SK-N-MC (cell line): ENCODE measurements around the gene KIF11.

Experiments
- DNase-seq: peaks from one replicate; pipeline ENCODE4 v3.0.0-alpha.2; 2011; ENCODE audit warnings: low read depth, low spot score
- H3K27ac ChIP-seq: fragments of 200-600 bp; sonication (generic); 2 replicates; pipeline ENCODE4 v1.5.1; 2016; ENCODE audit warnings: mixed run types
- H3K36me3 ChIP-seq: fragments of 200-600 bp; sonication (generic); 2 replicates; pipeline ENCODE4 v1.6.1; 2017; ENCODE audit warnings: antibody characterized with exemption, low read length, mixed read lengths; ENCODE audit not compliant: insufficient read depth
- H3K4me3 ChIP-seq: fragments of 200-600 bp; sonication (generic); 2 replicates; pipeline ENCODE4 v1.5.1; 2016
- H3K9ac ChIP-seq: fragments of 200-600 bp; sonication (generic); 2 replicates; pipeline ENCODE4 v1.8.0; 2017; ENCODE audit warnings: mixed run types, mixed read lengths; ENCODE audit not compliant: insufficient read length
- H3K9me3 ChIP-seq: fragments of 200-600 bp; sonication (generic); 2 replicates; pipeline ENCODE4 v1.6.1; 2017; ENCODE audit warnings: low read depth, mild to moderate bottlenecking, antibody characterized with exemption, low read length, moderate library complexity, mixed read lengths
- EZH2 ChIP-seq: fragments of 200-600 bp; sonication (generic); IDR thresholded peaks from one replicate; pipeline ENCODE4 v1.6.1; 2017; ENCODE audit warnings: antibody characterized with exemption
- FOXP2 ChIP-seq: optimal IDR thresholded peaks from 2 replicates; pipeline ENCODE3; 2011; ENCODE audit warnings: mild to moderate bottlenecking, moderate library complexity; ENCODE audit not compliant: insufficient read depth; ENCODE audit errors: extremely low read length, control extremely low read depth
- POLR2AphosphoS5 ChIP-seq: IDR thresholded peaks from 2 replicates; pipeline ENCODE4 v1.6.1; 2012; ENCODE audit warnings: mild to moderate bottlenecking, low read depth, low read length, borderline replicate concordance

The KIF11 gene

GRCh38 chr10:92692697-92693533 lies 100.0 kb downstream of the KIF11 start:
- Histone ChIP-seq H3K27ac (no peak overlapping the region), H3K9ac (no peak overlapping the region), H3K9me3 (no peaks in the 10 kb centered on the region), H3K36me3 (no peaks in the 10 kb centered on the region), H3K4me3 (no peak overlapping the region)
- TF ChIP-seq FOXP2 (no peak), POLR2AphosphoS5 (no peak), EZH2 (no peak)
- no peak for DNase-seq

GRCh38 chr10:92693534-92693893 lies 100.6 kb downstream of the KIF11 start:
- H3K36me3 ChIP-seq: no peaks in the 10 kb centered on the region
- no peak overlapping the region for H3K4me3 ChIP-seq
- TF ChIP-seq POLR2AphosphoS5: no peak
- no peak for TF ChIP-seq FOXP2
- H3K9ac ChIP-seq: no peak overlapping the region
- H3K27ac ChIP-seq: no peak overlapping the region
- no peak for DNase-seq
- H3K9me3 ChIP-seq: no peaks in the 10 kb centered on the region

- Histone ChIP-seq H3K4me3 (no peak overlapping the region), H3K9ac (no peak overlapping the region), H3K36me3 (no peaks in the 10 kb centered on the region), H3K9me3 (no peaks in the 10 kb centered on the region), H3K27ac (no peak overlapping the region)
- no peak for TF ChIP-seq POLR2AphosphoS5
- no peak for TF ChIP-seq FOXP2
- no peak for TF ChIP-seq EZH2
- DNase-seq: no peak
Measured at GRCh38 chr10:92695679-92696605, 103.0 kb downstream of the KIF11 start.

GRCh38 chr10:92696606-92697383 lies 103.9 kb downstream of the KIF11 start:
- Histone ChIP-seq H3K36me3 (no peaks in the 10 kb centered on the region), H3K9me3 (no peaks in the 10 kb centered on the region), H3K4me3 (no peak overlapping the region), H3K27ac (no peak overlapping the region), H3K9ac (no peak overlapping the region)
- no peak for DNase-seq
- TF ChIP-seq POLR2AphosphoS5: no peak
- TF ChIP-seq EZH2: no peak
- no peak for TF ChIP-seq FOXP2

GRCh38 chr10:92697663-92698511 lies 105.0 kb downstream of the KIF11 start:
- H3K36me3 ChIP-seq: no peaks in the 10 kb centered on the region
- TF ChIP-seq EZH2 (no peak), FOXP2 (no peak), POLR2AphosphoS5 (no peak)
- no peak overlapping the region for H3K4me3 ChIP-seq
- H3K9me3 ChIP-seq: no peaks in the 10 kb centered on the region
- H3K27ac ChIP-seq: no peak overlapping the region
- no peak for DNase-seq
- H3K9ac ChIP-seq: no peak overlapping the region

GRCh38 chr10:92699193-92699517 lies 106.2 kb downstream of the KIF11 start:
- H3K36me3 ChIP-seq: no peaks in the 10 kb centered on the region
- peak overlapping the region; percentile 77 for H3K4me3 ChIP-seq
- no peak for DNase-seq
- TF ChIP-seq EZH2 (no peak), POLR2AphosphoS5 (no peak), FOXP2 (no peak)
- H3K9ac ChIP-seq: peak overlapping the region; percentile 75
- H3K27ac ChIP-seq: no peak overlapping the region
- H3K9me3 ChIP-seq: no peaks in the 10 kb centered on the region

- H3K9ac ChIP-seq: peak overlapping the region; percentile 75
- H3K4me3 ChIP-seq: peak overlapping the region; percentile 77
- no peaks in the 10 kb centered on the region for H3K36me3 ChIP-seq
- no peaks in the 10 kb centered on the region for H3K9me3 ChIP-seq
- TF ChIP-seq FOXP2: no peak
- TF ChIP-seq EZH2: no peak
- TF ChIP-seq POLR2AphosphoS5: no peak
- peak overlapping the region; percentile 60; the same call in 1 of the 2 replicates for H3K27ac ChIP-seq
- DNase-seq: no peak
Measured at GRCh38 chr10:92699518-92700381, 106.8 kb downstream of the KIF11 start.
